K562 (cell line): Measurements from ENCODE around the gene CEP70. TPM values are rescaled to one million over a fixed set of nuclear protein-coding genes. Genes with fewer than 3 reads are reported as not detected.

Source experiments
- CBFA2T3 ChIP-seq: fragments of 450-650 bp; IDR thresholded peaks from 2 replicates; pipeline ENCODE4 v1.6.1; 2017
- CGGBP1 ChIP-seq: fragments of 250-450 bp; sonication (Bioruptor Pico); IDR thresholded peaks from 2 replicates; pipeline ENCODE4 v1.9.0; 2021; ENCODE audit warnings: mild to moderate bottlenecking
- ESRRA ChIP-seq: fragments of 450-650 bp; IDR thresholded peaks from 2 replicates; pipeline ENCODE4 v1.6.1; 2014; ENCODE audit warnings: low read depth, mild to moderate bottlenecking, moderate library complexity, borderline replicate concordance
- FOXK2 ChIP-seq, 2 experiments: fragments of 450-650 bp; IDR thresholded peaks in 1 of 2; conservative IDR thresholded peaks in 1 of 2; 2 replicates each; pipeline ENCODE4 v1.6.1; 2016; ENCODE audit warnings: low read depth in 2 of 2, mild to moderate bottlenecking in 1 of 2
- GATA2 ChIP-seq: sonication (generic); formaldehyde crosslinking; IDR thresholded peaks from 2 replicates; pipeline ENCODE4 v1.4.0; 2020; ENCODE audit warnings: mild to moderate bottlenecking, missing genetic modification reagents
- HDAC2 ChIP-seq: fragments of 450-650 bp; IDR thresholded peaks from 2 replicates; pipeline ENCODE4 v1.6.1; 2016; ENCODE audit warnings: mild to moderate bottlenecking
- HMG20A ChIP-seq: fragments of 450-650 bp; formaldehyde crosslinking; conservative IDR thresholded peaks from 2 replicates; pipeline ENCODE4 v1.4.0; 2020; ENCODE audit warnings: mild to moderate bottlenecking, mixed read lengths
- HNRNPK ChIP-seq: fragments of 200-400 bp; formaldehyde crosslinking; IDR thresholded peaks from one replicate; pipeline ENCODE4 v1.6.1; 2018; ENCODE audit warnings: mild to moderate bottlenecking, low read depth, low read length; ENCODE audit not compliant: poor library complexity, severe bottlenecking
- KLF16 ChIP-seq: IDR thresholded peaks from 2 replicates; pipeline ENCODE4 v1.6.1; 2016; ENCODE audit warnings: antibody characterized with exemption
- NCOA1 ChIP-seq: fragments of 450-650 bp; IDR thresholded peaks from 2 replicates; pipeline ENCODE4 v1.6.1; 2016; ENCODE audit warnings: low read depth
- PCBP1 ChIP-seq: fragments of 200-400 bp; formaldehyde crosslinking; IDR thresholded peaks from 2 replicates; pipeline ENCODE4 v1.6.1; 2018; ENCODE audit warnings: mild to moderate bottlenecking, low read depth, low read length; ENCODE audit not compliant: poor library complexity, severe bottlenecking
- PPARD ChIP-seq: fragments of 250-450 bp; sonication (Bioruptor Pico); IDR thresholded peaks from 2 replicates; pipeline ENCODE4 v1.8.0; 2022; ENCODE audit warnings: inconsistent platforms, mild to moderate bottlenecking, moderate library complexity
- PRMT5 ChIP-seq: sonication (generic); formaldehyde crosslinking; IDR thresholded peaks from 2 replicates; pipeline ENCODE4 v1.5.0; 2020; ENCODE audit warnings: missing genetic modification reagents
- RFX7 ChIP-seq: fragments of 250-450 bp; sonication (Bioruptor Pico); IDR thresholded peaks from 2 replicates; pipeline ENCODE4 v1.5.1; 2021; ENCODE audit warnings: mild to moderate bottlenecking
- RHOXF2B ChIP-seq: fragments of 250-450 bp; sonication (Bioruptor Pico); conservative IDR thresholded peaks from 2 replicates; pipeline ENCODE4 v1.5.1; 2021
- TAL1 ChIP-seq: fragments of 450-650 bp; IDR thresholded peaks from 2 replicates; pipeline ENCODE4 v1.6.1; 2016; ENCODE audit warnings: mild to moderate bottlenecking
- ZBTB12 ChIP-seq: fragments of 250-450 bp; sonication (Bioruptor Pico); IDR thresholded peaks from 2 replicates; pipeline ENCODE4 v1.4.0; 2020
- ZEB2 ChIP-seq: fragments of 450-650 bp; IDR thresholded peaks from 2 replicates; pipeline ENCODE4 v1.6.1; 2016
- ZNF239 ChIP-seq: fragments of 250-450 bp; sonication (Bioruptor Pico); IDR thresholded peaks from 2 replicates; pipeline ENCODE4 v1.4.0; 2020; ENCODE audit warnings: mild to moderate bottlenecking
- ZNF583 ChIP-seq: fragments of 250-450 bp; sonication (Bioruptor Pico); IDR thresholded peaks from 2 replicates; pipeline ENCODE4 v1.4.0; 2020
- ZNF589 ChIP-seq: fragments of 200-800 bp; sonication (Bioruptor generic); IDR thresholded peaks from 2 replicates; pipeline ENCODE4 v1.6.1; 2016; ENCODE audit warnings: low read depth, missing genetic modification characterization, missing compliant biosample characterization
- ZNF778 ChIP-seq: fragments of 450-650 bp; formaldehyde crosslinking; IDR thresholded peaks from 2 replicates; pipeline ENCODE4 v1.4.0; 2020; ENCODE audit warnings: mild to moderate bottlenecking, moderate library complexity
- polyA plus RNA-seq, 8 experiments: library from polyadenylated mRNA; depleted of rRNA in 4 of 8; stranded (reverse) in 5 of 8; unstranded in 3 of 8; fragments of >200 nt; fragmentation: Nextera tagmentation in 2 of 8; fragmentation: Illumina TruSeq in 1 of 8; extraction: Ambion mirVana in 2 of 8; extraction: Trizol in 1 of 8; gene quantifications; 2 replicates each; pipeline versions ENCODE4 v1.2.1 to v1.2.3, GENCODE V29; 2011 to 2014; ENCODE audit warnings: inconsistent platforms in 1 of 8, missing spikeins in 1 of 8
- total RNA-seq, 7 experiments: library from RNA; depleted of rRNA in 6 of 7; stranded (reverse); fragments of >200 nt in 6 of 7; fragmentation: Illumina TruSeq in 2 of 7; extraction: Trizol in 2 of 7; gene quantifications; 2 replicates each; pipeline versions ENCODE4 v1.2.1 to v1.2.3, GENCODE V29; 2011 to 2021; ENCODE audit warnings: low replicate concordance in 1 of 7
- TF ChIP-seq, protein P1 (sequence below), 3 experiments: fragments of 200-800 bp in 1 of 3; fragments of 250-450 bp in 1 of 3; fragments of 450-650 bp in 1 of 3; sonication (Bioruptor Pico) in 1 of 3; sonication (Bioruptor generic) in 1 of 3; formaldehyde crosslinking in 1 of 3; IDR thresholded peaks; 2 replicates each; pipeline versions ENCODE4 v1.6.1 to v1.8.0; 2016 to 2022; ENCODE audit warnings: mild to moderate bottlenecking in 2 of 3, missing genetic modification characterization in 2 of 3, missing compliant biosample characterization in 1 of 3, moderate library complexity in 1 of 3
- TF ChIP-seq, protein P2 (sequence below), 2 experiments: fragments of 450-650 bp; IDR thresholded peaks; 2 replicates each; pipeline ENCODE4 v1.6.1; 2016

The CEP70 gene
- total and polyA plus RNA-seq, 9 of the 15 experiments (the other 6 are each of a cell fraction or from before 2014, with no cell fraction given) = 16.1 to 31.5 (median 23.4) TPM

DNA sequence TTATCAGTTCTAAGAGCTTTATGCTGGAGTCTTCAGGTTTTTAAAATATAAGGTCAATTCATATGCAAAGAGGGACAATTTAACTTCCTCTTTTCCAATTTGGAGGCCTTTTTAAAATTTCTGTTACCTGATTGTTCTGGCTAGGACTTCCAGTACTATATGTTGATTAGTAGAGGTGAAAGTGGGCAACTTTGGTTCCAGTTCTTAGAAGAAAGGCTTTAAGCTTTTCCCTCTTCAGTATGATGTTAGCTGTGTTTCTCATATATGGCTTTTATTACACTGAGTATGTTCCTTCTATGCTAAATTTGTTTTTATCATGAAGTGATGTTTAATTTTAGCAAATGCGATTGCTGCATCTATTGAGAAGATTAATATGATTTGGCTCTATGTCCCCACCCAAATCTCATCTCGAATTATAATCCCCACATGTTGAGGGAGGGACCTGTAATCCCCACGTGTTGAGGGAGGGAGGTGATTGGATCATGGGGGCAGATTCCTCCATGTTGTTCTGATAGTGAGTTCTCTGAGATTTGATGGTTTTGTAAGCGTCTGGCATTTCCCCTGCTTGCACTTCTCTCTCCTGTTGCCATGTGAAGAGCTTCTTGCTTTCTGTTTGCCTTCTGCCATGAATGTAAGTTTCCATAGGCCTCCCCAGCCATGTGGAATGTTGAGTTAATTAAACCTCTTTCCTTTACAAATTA is 48.3 kb upstream of the CEP70 start (continued):
- TF ChIP-seq CGGBP1 (CRISPR knock-in tag) (no peak), ZNF583 (no peak), GATA2 (CRISPR knock-in tag) (no peak), RFX7 (CRISPR knock-in tag) (no peak), TAL1 (no peak), ZNF239 (CRISPR knock-in tag) (no peak), ZBTB12 (CRISPR knock-in tag) (no peak), ZNF778 (CRISPR knock-in tag) (no peak), FOXK2 (conservative IDR thresholded peaks at IDR 0.05 in 1 of 2, IDR thresholded peaks at IDR 0.05 in 1 of 2; ENCODE audit: low read depth in 2 of 2) (no peak), RHOXF2B (no peak), HMG20A (CRISPR knock-in tag) (no peak), ZNF589 (CRISPR knock-in tag) (no peak), HNRNPK (no peak), PCBP1 (no peak), KLF16 (peak; percentile 64; the same call in 1 of the 2 replicates), PRMT5 (CRISPR knock-in tag) (no peak), NCOA1 (peak; percentile 18; the same call in 1 of the 2 replicates), CBFA2T3 (no peak), ESRRA (no peak), HDAC2 (no peak), ZEB2 (no peak), PPARD (CRISPR knock-in tag) (no peak)
- TF ChIP-seq, protein P1, sequence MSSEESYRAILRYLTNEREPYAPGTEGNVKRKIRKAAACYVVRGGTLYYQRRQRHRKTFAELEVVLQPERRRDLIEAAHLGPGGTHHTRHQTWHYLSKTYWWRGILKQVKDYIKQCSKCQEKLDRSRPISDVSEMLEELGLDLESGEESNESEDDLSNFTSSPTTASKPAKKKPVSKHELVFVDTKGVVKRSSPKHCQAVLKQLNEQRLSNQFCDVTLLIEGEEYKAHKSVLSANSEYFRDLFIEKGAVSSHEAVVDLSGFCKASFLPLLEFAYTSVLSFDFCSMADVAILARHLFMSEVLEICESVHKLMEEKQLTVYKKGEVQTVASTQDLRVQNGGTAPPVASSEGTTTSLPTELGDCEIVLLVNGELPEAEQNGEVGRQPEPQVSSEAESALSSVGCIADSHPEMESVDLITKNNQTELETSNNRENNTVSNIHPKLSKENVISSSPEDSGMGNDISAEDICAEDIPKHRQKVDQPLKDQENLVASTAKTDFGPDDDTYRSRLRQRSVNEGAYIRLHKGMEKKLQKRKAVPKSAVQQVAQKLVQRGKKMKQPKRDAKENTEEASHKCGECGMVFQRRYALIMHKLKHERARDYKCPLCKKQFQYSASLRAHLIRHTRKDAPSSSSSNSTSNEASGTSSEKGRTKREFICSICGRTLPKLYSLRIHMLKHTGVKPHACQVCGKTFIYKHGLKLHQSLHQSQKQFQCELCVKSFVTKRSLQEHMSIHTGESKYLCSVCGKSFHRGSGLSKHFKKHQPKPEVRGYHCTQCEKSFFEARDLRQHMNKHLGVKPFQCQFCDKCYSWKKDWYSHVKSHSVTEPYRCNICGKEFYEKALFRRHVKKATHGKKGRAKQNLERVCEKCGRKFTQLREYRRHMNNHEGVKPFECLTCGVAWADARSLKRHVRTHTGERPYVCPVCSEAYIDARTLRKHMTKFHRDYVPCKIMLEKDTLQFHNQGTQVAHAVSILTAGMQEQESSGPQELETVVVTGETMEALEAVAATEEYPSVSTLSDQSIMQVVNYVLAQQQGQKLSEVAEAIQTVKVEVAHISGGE (CRISPR knock-in tag; IDR thresholded peaks at IDR 0.05) = no peak
- TF ChIP-seq, protein P2, sequence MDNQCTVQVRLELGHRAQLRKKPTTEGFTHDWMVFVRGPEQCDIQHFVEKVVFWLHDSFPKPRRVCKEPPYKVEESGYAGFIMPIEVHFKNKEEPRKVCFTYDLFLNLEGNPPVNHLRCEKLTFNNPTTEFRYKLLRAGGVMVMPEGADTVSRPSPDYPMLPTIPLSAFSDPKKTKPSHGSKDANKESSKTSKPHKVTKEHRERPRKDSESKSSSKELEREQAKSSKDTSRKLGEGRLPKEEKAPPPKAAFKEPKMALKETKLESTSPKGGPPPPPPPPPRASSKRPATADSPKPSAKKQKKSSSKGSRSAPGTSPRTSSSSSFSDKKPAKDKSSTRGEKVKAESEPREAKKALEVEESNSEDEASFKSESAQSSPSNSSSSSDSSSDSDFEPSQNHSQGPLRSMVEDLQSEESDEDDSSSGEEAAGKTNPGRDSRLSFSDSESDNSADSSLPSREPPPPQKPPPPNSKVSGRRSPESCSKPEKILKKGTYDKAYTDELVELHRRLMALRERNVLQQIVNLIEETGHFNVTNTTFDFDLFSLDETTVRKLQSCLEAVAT (IDR thresholded peaks at IDR 0.05) = no peak
